ENCODE data around the gene RTN4RL1. TPM values are rescaled to one million over a fixed set of nuclear protein-coding genes. Genes with fewer than 3 reads are reported as not detected.

The RTN4RL1 gene
- total and polyA plus RNA-seq, 2 of the 4 experiments (the other 2 are of a cell fraction) = under 0.01 to 0.03 TPM

GRCh38 chr17:1959871-1960544 lies 65.1 kb downstream of the RTN4RL1 start:
- H3K4ac ChIP-seq (ENCODE audit: low read depth, low read length) = no peak overlapping the region
- H3K27ac ChIP-seq (ENCODE audit: insufficient read depth, low read length) = no peak overlapping the region
- peak overlapping the region; percentile 52 for H2AFZ ChIP-seq (replicated peaks; ENCODE audit: low read length, poor library complexity)
- H2AK5ac ChIP-seq (ENCODE audit: low read depth, low read length) = no peak overlapping the region
- no peak overlapping the region for H3K56ac ChIP-seq (ENCODE audit: extremely low read depth, insufficient read depth, low read length)
- H2BK20ac ChIP-seq (ENCODE audit: low read depth, low read length) = no peak overlapping the region
- no peak overlapping the region for H3K14ac ChIP-seq (replicated peaks; ENCODE audit: low read depth, low read length)
- no peak overlapping the region for H3K9ac ChIP-seq (ENCODE audit: low read depth, low read length)
- no peak overlapping the region for H2BK5ac ChIP-seq (ENCODE audit: low read depth, low read length, poor library complexity, severe bottlenecking)
- ChIA-PET POLR2A (ENCODE audit: unreplicated experiment) (no interaction called here), CTCF (no interaction called here)
- DNase-seq = peak; percentile 61
- no peaks in the 10 kb centered on the region for H4K20me1 ChIP-seq (ENCODE audit: insufficient read depth, low read length)
- H2AK9ac ChIP-seq (replicated peaks; ENCODE audit: low read depth, low read length, poor library complexity) = no peak overlapping the region
- intact Hi-C loops (cut with micrococcal nuclease) = no loop called here
- no TSS peak for BruUV-seq (replicated peaks)
- no peak overlapping the region for H3K23ac ChIP-seq (ENCODE audit: low read depth, low read length)
- no peak overlapping the region for H4K8ac ChIP-seq (ENCODE audit: low read depth in 2 of 2, low read length in 2 of 2)
- peaks cover 8% of the 10 kb centered on the region; the same call in 1 of the 2 replicates for H3K27me3 ChIP-seq (ENCODE audit: control insufficient read depth, insufficient read depth, low read length)
- no peak overlapping the region for H4K91ac ChIP-seq (ENCODE audit: insufficient read depth, low read depth, low read length)
- no peak overlapping the region for H4K5ac ChIP-seq (ENCODE audit: low read depth, low read length)
- H3K9me3 ChIP-seq (ENCODE audit: control insufficient read depth, insufficient read depth, low read length) = no peaks in the 10 kb centered on the region
- H3K4me3 ChIP-seq (ENCODE audit: insufficient read depth, low read depth, low read length) = no peak overlapping the region
- H3K4me1 ChIP-seq (ENCODE audit: control insufficient read depth, insufficient read depth, low read length) = peaks cover 4% of the 10 kb centered on the region; the same call in 1 of the 2 replicates
- H3K9me1 ChIP-seq (ENCODE audit: insufficient read depth, low read length) = no peaks in the 10 kb centered on the region
- H3K4me2 ChIP-seq (ENCODE audit: low read depth, low read length) = peak overlapping the region; percentile 16; the same call in 1 of the 2 replicates
- dilution Hi-C loops (cut with HindIII; ENCODE audit: low sequenced_read_pairs, unreplicated experiment) = no loop called here
- peak; percentile 98 for ATAC-seq (ENCODE audit: low read depth)
- no peaks in the 10 kb centered on the region for H3K36me3 ChIP-seq (ENCODE audit: control insufficient read depth, insufficient read depth, low read length)
- 49% methylated on average over 7 of the region's 18 CpGs; no CpG with 5 or more reads in 1 of the 2 experiments for WGBS, 2 experiments (ENCODE audit: extremely low coverage in 2 of 2, insufficient read length in 1 of 2)
- no peak overlapping the region for H3K18ac ChIP-seq (ENCODE audit: low read depth, low read length)
- no peak overlapping the region for H2BK15ac ChIP-seq (ENCODE audit: low read depth, low read length)
- TF ChIP-seq MAFK (IDR thresholded peaks at IDR 0.05; ENCODE audit: low read depth, low read length) (no peak), USF2 (IDR thresholded peaks at IDR 0.05; ENCODE audit: low read depth, low read length) (no peak), RAD21 (IDR thresholded peaks at IDR 0.05; ENCODE audit: low read length) (no peak), FOS (IDR thresholded peaks at IDR 0.05; ENCODE audit: low read depth, low read length) (no peak), POLR2A (IDR thresholded peaks at IDR 0.05; ENCODE audit: low read depth, low read length) (no peak), MAZ (IDR thresholded peaks at IDR 0.05; ENCODE audit: borderline replicate concordance, low read depth, low read length) (peak; percentile 39; the same call in 1 of the 2 replicates), CEBPB (IDR thresholded peaks at IDR 0.05; ENCODE audit: low read depth, low read length) (no peak), NFE2L2 (IDR thresholded peaks at IDR 0.05; ENCODE audit: low read depth, low read length) (no peak)
- in situ Hi-C loops (cut with MboI; ENCODE audit: low sequenced_read_pairs) = no loop called here
- H3K79me1 ChIP-seq (ENCODE audit: low read depth in 1 of 2, low read length in 2 of 2) = no peaks in the 10 kb centered on the region
- H2BK120ac ChIP-seq (ENCODE audit: low read depth, low read length) = no peak overlapping the region
